ENCODE data around the gene SON.
"Not testable (repeated sequence)": the region's sequence is repeated elsewhere in the genome, so short reads cannot be mapped to it uniquely, and the experiment has no call there.

The SON gene

GRCh38 chr21:33598051-33598450 is 55.2 kb downstream of the SON start:
- Histone ChIP-seq H3K27me3 (ENCODE audit: control insufficient read depth in 2 of 2, insufficient read depth in 2 of 2, low read length in 2 of 2) (no peaks in the 10 kb centered on the region), H3K4me1 (ENCODE audit: control insufficient read depth in 2 of 2, insufficient read depth in 2 of 2, low read length in 2 of 2) (no peaks in the 10 kb centered on the region), H3K9ac (ENCODE audit: low read depth in 1 of 2, low read length in 2 of 2) (no peak overlapping the region), H3K27ac (ENCODE audit: low read depth in 2 of 2, low read length in 2 of 2) (no peak overlapping the region), H3K36me3 (ENCODE audit: control insufficient read depth in 2 of 2, insufficient read depth in 2 of 2, low read length in 2 of 2) (peaks cover 46 to 53% of the 10 kb centered on the region in 2 donors), H3K4me3 (ENCODE audit: low read length in 2 of 2) (no peak overlapping the region), H3K9me3 (ENCODE audit: control insufficient read depth in 2 of 2, low read length in 2 of 2) (no peaks in the 10 kb centered on the region)

DNA sequence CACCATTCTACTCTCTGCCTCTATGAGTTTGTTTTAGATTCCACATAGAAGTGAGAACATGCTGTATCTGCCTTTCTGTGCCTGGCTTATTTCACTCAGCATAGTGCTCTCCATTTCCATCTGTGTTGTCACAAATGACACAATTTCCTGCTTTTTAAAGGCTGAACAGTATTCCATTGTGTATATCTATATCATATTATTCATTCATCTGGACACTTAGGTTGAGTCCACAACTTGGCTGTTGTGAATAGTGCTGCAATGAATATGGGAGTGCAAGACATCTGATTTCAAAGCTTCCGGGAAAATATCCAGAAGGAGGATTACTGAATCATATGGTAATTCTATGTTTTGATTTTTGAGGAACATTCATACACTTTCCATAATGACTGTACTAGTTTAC is 65.7 kb downstream of the SON start:
- H3K36me3 ChIP-seq (ENCODE audit: control insufficient read depth in 2 of 2, insufficient read depth in 2 of 2, low read length in 2 of 2), result peaks cover 15 to 34% of the 10 kb centered on the region in 2 donors
- H3K4me1 ChIP-seq (ENCODE audit: control insufficient read depth in 2 of 2, insufficient read depth in 2 of 2, low read length in 2 of 2), result no peaks in the 10 kb centered on the region
- no peak overlapping the region for H3K4me3 ChIP-seq (ENCODE audit: low read length in 2 of 2)
- H3K27me3 ChIP-seq (ENCODE audit: control insufficient read depth in 2 of 2, insufficient read depth in 2 of 2, low read length in 2 of 2), result no peaks in the 10 kb centered on the region
- H3K9ac ChIP-seq (ENCODE audit: low read depth in 1 of 2, low read length in 2 of 2), result no peak overlapping the region
- no peaks in the 10 kb centered on the region for H3K9me3 ChIP-seq (ENCODE audit: control insufficient read depth in 2 of 2, low read length in 2 of 2)
- no peak overlapping the region for H3K27ac ChIP-seq (ENCODE audit: low read depth in 2 of 2, low read length in 2 of 2)

- Histone ChIP-seq H3K27me3 (ENCODE audit: control insufficient read depth in 2 of 2, insufficient read depth in 2 of 2, low read length in 2 of 2) (no peaks in the 10 kb centered on the region), H3K27ac (ENCODE audit: low read depth in 2 of 2, low read length in 2 of 2) (no peak overlapping the region), H3K9me3 (ENCODE audit: control insufficient read depth in 2 of 2, low read length in 2 of 2) (no peaks in the 10 kb centered on the region), H3K4me1 (ENCODE audit: control insufficient read depth in 2 of 2, insufficient read depth in 2 of 2, low read length in 2 of 2) (no peaks in the 10 kb centered on the region), H3K36me3 (ENCODE audit: control insufficient read depth in 2 of 2, insufficient read depth in 2 of 2, low read length in 2 of 2) (peaks cover 15 to 33% of the 10 kb centered on the region in 2 donors), H3K9ac (ENCODE audit: low read depth in 1 of 2, low read length in 2 of 2) (no peak overlapping the region), H3K4me3 (ENCODE audit: low read length in 2 of 2) (no peak overlapping the region)
These were observed 68.3 kb downstream of the SON start for GRCh38 chr21:33611006-33611744.

- peaks cover 8 to 23% of the 10 kb centered on the region in 2 donors for H3K36me3 ChIP-seq (ENCODE audit: control insufficient read depth in 2 of 2, insufficient read depth in 2 of 2, low read length in 2 of 2)
- not testable (repeated sequence) for H3K9ac ChIP-seq (ENCODE audit: low read depth in 1 of 2, low read length in 2 of 2); H3K27me3 ChIP-seq (ENCODE audit: control insufficient read depth in 2 of 2, insufficient read depth in 2 of 2, low read length in 2 of 2)
These were observed 74.7 kb downstream of the SON start for GRCh38 chr21:33617565-33617964.

DNA sequence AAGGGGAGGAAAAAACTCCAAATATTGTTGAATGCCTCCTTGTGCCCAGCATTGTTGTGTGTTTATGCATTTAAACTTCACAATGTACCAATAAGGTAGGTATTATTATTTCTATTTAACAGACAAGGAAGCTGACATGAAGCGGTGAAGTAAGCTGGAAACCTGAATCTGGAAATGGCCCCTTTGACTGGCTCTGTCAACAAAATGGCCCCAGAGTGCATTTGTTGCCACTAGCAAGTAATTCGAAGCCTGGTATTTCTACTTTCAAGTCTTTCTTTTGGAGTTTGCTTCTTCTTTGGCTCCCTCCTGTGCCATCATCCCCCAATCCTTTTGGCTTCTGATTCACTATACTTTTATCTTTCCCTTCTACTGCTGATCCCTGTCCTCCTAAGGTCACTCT is 75.6 kb downstream of the SON start:
- Histone ChIP-seq H3K4me3 (ENCODE audit: low read length in 2 of 2) (no peak overlapping the region), H3K9ac (ENCODE audit: low read depth in 1 of 2, low read length in 2 of 2) (no peak overlapping the region), H3K36me3 (ENCODE audit: control insufficient read depth in 2 of 2, insufficient read depth in 2 of 2, low read length in 2 of 2) (peaks cover 5 to 22% of the 10 kb centered on the region in 2 donors), H3K4me1 (ENCODE audit: control insufficient read depth in 2 of 2, insufficient read depth in 2 of 2, low read length in 2 of 2) (no peaks in the 10 kb centered on the region), H3K9me3 (ENCODE audit: control insufficient read depth in 2 of 2, low read length in 2 of 2) (no peaks in the 10 kb centered on the region), H3K27me3 (ENCODE audit: control insufficient read depth in 2 of 2, insufficient read depth in 2 of 2, low read length in 2 of 2) (no peaks in the 10 kb centered on the region), H3K27ac (ENCODE audit: low read depth in 2 of 2, low read length in 2 of 2) (no peak overlapping the region)

More at GRCh38 chr21:33617565-33617964, 74.7 kb downstream of the SON start:
- not testable (repeated sequence) for H3K9me3 ChIP-seq (ENCODE audit: control insufficient read depth in 2 of 2, low read length in 2 of 2); H3K4me1 ChIP-seq (ENCODE audit: control insufficient read depth in 2 of 2, insufficient read depth in 2 of 2, low read length in 2 of 2); H3K27ac ChIP-seq (ENCODE audit: low read depth in 2 of 2, low read length in 2 of 2); H3K4me3 ChIP-seq (ENCODE audit: low read length in 2 of 2)

GRCh38 chr21:33619726-33620125 is 76.9 kb downstream of the SON start:
- Histone ChIP-seq H3K36me3 (ENCODE audit: control insufficient read depth in 2 of 2, insufficient read depth in 2 of 2, low read length in 2 of 2) (peaks cover 10 to 20% of the 10 kb centered on the region in 2 donors), H3K9ac (ENCODE audit: low read depth in 1 of 2, low read length in 2 of 2) (no peak overlapping the region), H3K27me3 (ENCODE audit: control insufficient read depth in 2 of 2, insufficient read depth in 2 of 2, low read length in 2 of 2) (no peaks in the 10 kb centered on the region), H3K4me1 (ENCODE audit: control insufficient read depth in 2 of 2, insufficient read depth in 2 of 2, low read length in 2 of 2) (no peaks in the 10 kb centered on the region), H3K9me3 (ENCODE audit: control insufficient read depth in 2 of 2, low read length in 2 of 2) (no peaks in the 10 kb centered on the region), H3K27ac (ENCODE audit: low read depth in 2 of 2, low read length in 2 of 2) (no peak overlapping the region), H3K4me3 (ENCODE audit: low read length in 2 of 2) (no peak overlapping the region)

DNA sequence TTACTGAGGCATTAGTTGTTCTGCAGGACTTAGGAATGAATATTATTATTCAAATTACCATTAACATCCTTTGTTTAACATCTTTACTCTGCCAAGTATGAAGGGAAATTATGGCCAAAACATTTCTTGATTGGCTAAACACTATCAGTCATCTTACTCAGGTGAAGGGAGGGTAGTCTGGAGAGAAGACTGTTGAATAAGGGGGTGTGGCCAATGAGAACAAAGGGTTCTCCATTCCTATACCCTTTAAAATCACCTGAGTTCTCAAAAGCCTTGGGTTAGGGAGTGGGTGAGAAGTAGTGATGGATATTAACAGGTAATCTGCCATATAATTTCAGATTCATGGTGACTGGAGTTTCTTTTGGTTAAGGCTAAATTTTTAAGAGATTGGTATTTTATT is 79.4 kb downstream of the SON start:
- peaks cover 10 to 20% of the 10 kb centered on the region in 2 donors for H3K36me3 ChIP-seq (ENCODE audit: control insufficient read depth in 2 of 2, insufficient read depth in 2 of 2, low read length in 2 of 2)
- H3K9ac ChIP-seq (ENCODE audit: low read depth in 1 of 2, low read length in 2 of 2), result no peak overlapping the region
- no peak overlapping the region for H3K27ac ChIP-seq (ENCODE audit: low read depth in 2 of 2, low read length in 2 of 2)
- H3K4me3 ChIP-seq (ENCODE audit: low read length in 2 of 2), result no peak overlapping the region
- H3K9me3 ChIP-seq (ENCODE audit: control insufficient read depth in 2 of 2, low read length in 2 of 2), result no peaks in the 10 kb centered on the region
- no peaks in the 10 kb centered on the region for H3K4me1 ChIP-seq (ENCODE audit: control insufficient read depth in 2 of 2, insufficient read depth in 2 of 2, low read length in 2 of 2)
- no peaks in the 10 kb centered on the region for H3K27me3 ChIP-seq (ENCODE audit: control insufficient read depth in 2 of 2, insufficient read depth in 2 of 2, low read length in 2 of 2)

DNA sequence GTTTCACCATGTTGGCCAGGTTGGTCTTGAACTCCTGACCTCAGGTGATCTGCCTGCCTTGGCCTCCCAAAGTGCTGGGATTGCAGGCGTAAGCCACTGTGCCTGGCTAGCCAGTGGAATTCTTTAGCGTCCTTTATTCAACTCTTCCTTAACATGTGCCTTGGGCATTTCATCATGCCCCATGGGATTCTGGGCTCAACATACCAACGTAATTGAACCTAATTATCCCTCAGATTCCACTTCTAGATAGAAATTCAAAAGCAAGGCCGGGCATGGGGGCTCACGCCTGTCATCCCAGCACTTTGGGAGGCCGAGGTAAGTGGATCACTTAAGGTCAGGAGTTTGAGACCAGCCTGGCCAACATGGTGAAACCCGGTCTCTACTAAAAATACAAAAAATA is 83.3 kb downstream of the SON start:
- H3K9me3 ChIP-seq (ENCODE audit: control insufficient read depth in 2 of 2, low read length in 2 of 2); H3K27ac ChIP-seq (ENCODE audit: low read depth in 2 of 2, low read length in 2 of 2); H3K27me3 ChIP-seq (ENCODE audit: control insufficient read depth in 2 of 2, insufficient read depth in 2 of 2, low read length in 2 of 2); H3K4me1 ChIP-seq (ENCODE audit: control insufficient read depth in 2 of 2, insufficient read depth in 2 of 2, low read length in 2 of 2); H3K4me3 ChIP-seq (ENCODE audit: low read length in 2 of 2); H3K9ac ChIP-seq (ENCODE audit: low read depth in 1 of 2, low read length in 2 of 2): not testable (repeated sequence)
- H3K36me3 ChIP-seq (ENCODE audit: control insufficient read depth in 2 of 2, insufficient read depth in 2 of 2, low read length in 2 of 2), result peaks cover 13 to 27% of the 10 kb centered on the region in 2 donors
